ENCODE measurements around the gene PFDN1. TPM values are rescaled to one million over a fixed set of nuclear protein-coding genes. Genes with fewer than 3 reads are reported as not detected.
A peak's percentile ranks its signal among the peaks of the same experiment; 100 is the strongest.

PFDN1 gene
- total RNA-seq, 1 experiment from 2014 or later, result 266 TPM

- no peak for DNase-seq (ENCODE audit: low spot score)
- in situ Hi-C loops (cut with HindIII; ENCODE audit: low sequenced_read_pairs), result no loop called here
Measured at GRCh38 chr5:140266471-140267200, 36.3 kb downstream of the PFDN1 start.

- in situ Hi-C loops (cut with HindIII; ENCODE audit: low sequenced_read_pairs), result no loop called here
- no peak for DNase-seq (ENCODE audit: low spot score)
Measured at GRCh38 chr5:140265845-140266244, 37.1 kb downstream of the PFDN1 start.

DNA sequence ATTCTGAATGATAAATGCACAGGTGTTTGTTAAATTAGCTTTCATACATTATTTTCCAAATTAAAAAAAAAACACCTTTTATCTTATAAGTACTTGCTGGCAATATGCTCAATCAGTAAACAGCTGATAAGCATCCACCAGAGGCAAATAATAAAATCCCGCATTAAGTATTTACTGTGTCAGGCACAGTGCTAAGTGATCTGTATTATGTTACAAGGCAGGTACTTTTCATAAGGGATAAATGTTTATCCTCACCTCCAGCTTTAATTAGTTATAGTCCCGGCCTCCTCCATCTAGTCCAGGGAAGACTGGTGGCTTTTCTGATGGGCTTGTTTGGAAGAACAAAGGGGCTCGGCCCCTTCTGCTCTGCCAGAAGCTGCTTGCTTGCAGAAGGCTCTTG, 40.1 kb downstream of the PFDN1 start:
- DNase-seq (ENCODE audit: low spot score), result no peak
- in situ Hi-C loops (cut with HindIII; ENCODE audit: low sequenced_read_pairs), result loop anchor here (5.0 kb wide), 1 partner anchor 39 kb away; the partner anchor contains the start of gene PFDN1

- DNase-seq (ENCODE audit: low spot score), result no peak
- in situ Hi-C loops (cut with HindIII; ENCODE audit: low sequenced_read_pairs), result loop anchor here (5.0 kb wide), 1 partner anchor 40 kb away; the partner anchor contains the start of gene PFDN1
Measured at GRCh38 chr5:140262221-140262620, 40.7 kb downstream of the PFDN1 start.

DNA sequence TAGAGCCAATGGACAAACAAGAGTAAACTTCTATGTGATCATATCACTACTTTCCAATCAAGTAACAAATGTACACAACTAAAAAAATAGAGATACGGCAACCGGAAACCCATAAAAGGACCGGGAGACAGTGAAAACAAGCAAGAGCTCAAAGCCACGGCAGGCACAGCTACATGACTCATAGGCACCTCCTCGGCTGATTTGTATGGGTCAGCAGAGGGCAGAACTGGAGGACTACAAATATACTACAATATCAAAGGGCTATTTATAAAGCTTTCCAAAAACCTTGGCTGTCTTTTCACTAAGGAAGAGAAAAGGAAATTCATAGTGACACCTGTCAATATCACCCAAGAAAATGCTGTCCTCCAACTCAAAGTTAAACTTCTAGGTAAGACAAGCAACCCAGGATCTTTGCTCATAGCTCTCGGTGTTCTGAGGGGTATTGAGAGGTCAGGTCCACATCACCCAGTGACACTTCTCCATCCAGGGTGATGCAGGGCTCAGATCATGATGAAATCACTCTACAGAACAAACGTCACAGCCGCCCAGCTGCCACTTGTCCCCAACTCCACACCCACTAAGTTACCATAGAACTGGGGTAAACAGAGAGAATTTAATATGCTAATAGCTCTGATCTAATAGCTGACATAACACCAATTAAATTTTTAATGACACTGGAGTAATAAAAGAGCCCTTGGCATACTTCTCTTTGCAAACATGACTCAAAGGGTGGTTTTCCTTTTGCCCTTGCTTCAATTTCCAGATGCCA, 41.3 kb downstream of the PFDN1 start:
- in situ Hi-C loops (cut with HindIII; ENCODE audit: low sequenced_read_pairs), result loop anchor here (5.0 kb wide), 1 partner anchor 41 kb away; the partner anchor contains the start of gene PFDN1
- no peak for DNase-seq (ENCODE audit: low spot score)

- in situ Hi-C loops (cut with HindIII; ENCODE audit: low sequenced_read_pairs), result loop anchor here (5.0 kb wide), 1 partner anchor 42 kb away; the partner anchor contains the start of gene PFDN1
- no peak for DNase-seq (ENCODE audit: low spot score)
Measured at GRCh38 chr5:140260089-140260656, 42.7 kb downstream of the PFDN1 start.

DNA sequence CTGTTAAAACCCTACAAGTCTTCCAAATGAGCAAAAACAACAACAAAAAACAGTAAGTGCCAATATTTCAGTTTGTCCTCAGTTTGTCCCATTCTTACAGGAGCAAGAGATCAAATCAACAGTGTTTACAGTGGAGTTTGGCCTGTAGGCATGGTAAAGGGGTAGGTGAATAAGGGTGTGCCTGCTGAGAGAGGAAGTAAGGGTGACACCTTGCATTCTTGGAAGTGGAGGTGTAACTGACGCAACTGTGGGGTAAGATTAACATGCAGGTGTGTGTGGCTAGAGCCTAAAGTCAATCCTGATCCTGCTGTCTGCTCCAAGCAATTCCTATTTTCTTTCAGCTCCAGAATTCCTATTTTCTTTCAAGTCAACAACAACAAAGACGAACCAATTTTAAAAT, 43.4 kb downstream of the PFDN1 start:
- in situ Hi-C loops (cut with HindIII; ENCODE audit: low sequenced_read_pairs), result no loop called here
- no peak for DNase-seq (ENCODE audit: low spot score)

GRCh38 chr5:140258873-140259272, 44.0 kb downstream of the PFDN1 start:
- DNase-seq (ENCODE audit: low spot score), result no peak
- in situ Hi-C loops (cut with HindIII; ENCODE audit: low sequenced_read_pairs), result no loop called here

GRCh38 chr5:140258016-140258415, 44.9 kb downstream of the PFDN1 start:
- in situ Hi-C loops (cut with HindIII; ENCODE audit: low sequenced_read_pairs), result no loop called here
- no peak for DNase-seq (ENCODE audit: low spot score)

DNA sequence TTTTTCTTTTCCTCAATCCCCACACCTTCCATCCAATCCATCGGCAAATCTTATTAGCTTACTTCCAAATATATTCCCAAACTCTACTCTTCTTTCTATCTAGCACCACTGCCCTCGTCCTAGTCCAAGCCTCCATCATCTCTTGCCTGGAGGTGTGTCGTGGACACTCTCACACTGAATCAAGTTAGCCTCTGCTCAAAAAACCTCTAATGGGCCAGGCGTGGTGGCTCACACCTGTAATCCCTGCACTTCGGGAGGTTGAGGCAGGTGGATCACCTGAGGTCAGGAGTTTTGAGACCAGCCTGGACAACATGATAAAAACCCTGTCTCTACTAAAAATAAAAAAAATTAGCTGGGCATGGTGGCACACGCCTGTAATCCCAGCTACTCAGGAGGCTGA, 46.2 kb downstream of the PFDN1 start:
- in situ Hi-C loops (cut with HindIII; ENCODE audit: low sequenced_read_pairs), result no loop called here
- no peak for DNase-seq (ENCODE audit: low spot score)

DNA sequence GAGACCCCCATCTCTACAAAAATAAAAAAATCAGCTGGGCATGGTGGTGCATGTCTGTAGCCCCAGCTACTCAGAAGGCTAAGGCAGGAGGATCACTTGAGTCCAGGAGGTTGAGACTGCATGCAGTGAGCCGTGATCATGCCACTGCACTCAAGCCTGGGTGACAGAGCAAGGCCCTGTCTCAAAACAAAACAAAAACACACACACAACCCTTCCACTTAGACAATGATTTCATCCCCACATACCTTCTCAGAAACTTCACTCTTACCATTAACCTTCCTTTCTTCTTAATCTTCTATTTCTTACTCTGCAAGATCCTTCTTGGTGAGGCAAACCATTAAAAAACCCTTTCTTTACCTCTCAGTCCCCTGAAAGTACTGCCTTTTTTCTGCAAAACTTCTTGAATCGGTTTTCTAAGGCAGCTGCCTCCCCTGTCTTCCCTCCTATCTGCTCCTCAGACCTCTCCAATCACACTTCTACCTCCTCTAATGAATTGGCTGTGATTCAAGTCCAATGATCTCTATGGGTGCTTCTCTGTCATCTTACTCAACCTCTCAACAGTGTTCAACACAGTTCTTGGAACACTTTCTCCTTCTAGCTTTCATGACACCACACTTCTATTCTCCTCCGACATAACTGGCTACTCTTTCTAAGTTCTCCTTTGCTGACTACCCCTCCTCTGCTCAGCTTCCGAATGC, 47.3 kb downstream of the PFDN1 start:
- in situ Hi-C loops (cut with HindIII; ENCODE audit: low sequenced_read_pairs), result no loop called here

GRCh38 chr5:140253985-140254384, 48.9 kb downstream of the PFDN1 start:
- DNase-seq (ENCODE audit: low spot score), result no peak
- in situ Hi-C loops (cut with HindIII; ENCODE audit: low sequenced_read_pairs), result no loop called here

More for the DNA sequence above, 47.3 kb downstream of the PFDN1 start:
- DNase-seq (ENCODE audit: low spot score), result no peak

DNA sequence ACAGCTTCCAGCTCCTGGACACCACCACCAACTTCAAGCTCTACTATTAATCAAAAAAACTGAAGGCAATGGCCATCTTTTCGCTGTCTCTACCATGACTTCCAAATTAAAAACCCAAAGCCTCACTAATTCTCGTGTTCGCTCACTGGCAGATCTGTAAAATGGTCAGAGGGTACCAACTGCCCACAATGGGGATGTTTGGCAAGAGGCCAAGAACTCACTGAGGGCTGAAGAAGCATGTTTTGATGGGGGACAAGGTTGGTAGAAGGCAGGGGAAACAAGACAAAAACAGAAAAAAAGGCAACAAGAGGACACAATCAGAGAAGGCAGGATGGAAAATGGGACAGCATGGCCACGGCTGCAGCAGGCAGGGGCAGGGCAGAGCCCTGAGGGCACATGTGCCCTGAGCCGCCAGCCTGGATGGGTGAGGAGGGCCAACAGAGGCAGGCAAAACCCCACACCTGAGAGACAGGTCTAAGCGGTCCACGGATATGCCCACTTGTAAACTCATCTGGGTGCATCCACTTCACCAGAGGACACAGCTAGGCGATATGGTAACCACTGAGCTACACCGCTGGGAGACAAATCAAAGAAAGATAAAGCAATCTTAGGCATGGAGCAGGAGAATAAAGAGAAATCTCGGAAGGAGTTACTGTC, 50.3 kb downstream of the PFDN1 start:
- in situ Hi-C loops (cut with HindIII; ENCODE audit: low sequenced_read_pairs), result no loop called here
- DNase-seq (ENCODE audit: low spot score), result no peak

- in situ Hi-C loops (cut with HindIII; ENCODE audit: low sequenced_read_pairs), result no loop called here
- no peak for DNase-seq (ENCODE audit: low spot score)
Measured at GRCh38 chr5:140251527-140251973, 51.4 kb downstream of the PFDN1 start.

- no peak for DNase-seq (ENCODE audit: low spot score)
- in situ Hi-C loops (cut with HindIII; ENCODE audit: low sequenced_read_pairs), result no loop called here
Measured at GRCh38 chr5:140250386-140250785, 52.5 kb downstream of the PFDN1 start.

- DNase-seq (ENCODE audit: low spot score), result no peak
- in situ Hi-C loops (cut with HindIII; ENCODE audit: low sequenced_read_pairs), result no loop called here
Measured at GRCh38 chr5:140249536-140249935, 53.4 kb downstream of the PFDN1 start.

DNA sequence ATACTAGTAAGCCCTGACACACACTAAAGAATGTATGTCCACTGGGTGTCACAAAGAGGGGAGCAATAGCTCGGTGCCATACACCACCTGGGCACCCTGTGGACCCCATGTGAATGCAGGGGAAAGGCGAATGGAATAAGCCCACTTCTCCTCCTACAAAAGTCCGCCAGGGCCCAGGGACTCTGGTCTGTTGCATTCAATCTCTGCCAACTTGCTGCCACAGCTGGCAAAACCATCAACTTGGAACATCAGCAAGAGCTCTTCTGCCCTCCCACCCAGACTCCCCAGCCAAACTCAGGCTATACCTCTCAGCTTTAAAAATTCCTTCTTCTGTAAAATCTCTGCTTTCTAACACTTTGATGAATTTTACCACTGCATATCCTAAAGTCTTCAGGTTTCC, 54.5 kb downstream of the PFDN1 start:
- DNase-seq (ENCODE audit: low spot score), result no peak
- in situ Hi-C loops (cut with HindIII; ENCODE audit: low sequenced_read_pairs), result no loop called here

- DNase-seq (ENCODE audit: low spot score), result peak; percentile 72
- in situ Hi-C loops (cut with HindIII; ENCODE audit: low sequenced_read_pairs), result no loop called here
Measured at GRCh38 chr5:140246378-140247122, 56.4 kb downstream of the PFDN1 start.

All from G401 (cell line).